Kidney (tissue), 14 donors: ENCODE measurements around the gene CEP95. TPM values are rescaled to one million over a fixed set of nuclear protein-coding genes. Genes with fewer than 3 reads are reported as not detected.

Experiments used
- DNase-seq, 5 donors: peaks; one replicate each; pipeline ENCODE4 v3.0.0-alpha.2; 2013 to 2020
- FAIRE-seq: peaks from 2 replicates; lab custom pipeline; 2012; peaks lifted over from hg19 to GRCh38; lab: Jason Lieb, UNC
- H3K27ac ChIP-seq, 2 donors: one replicate each; pipeline ENCODE4 v1.7.0; 2013; ENCODE audit warnings: low read depth in 2 of 2, low read length in 2 of 2, inconsistent platforms in 1 of 2
- H3K27me3 ChIP-seq: one replicate; pipeline ENCODE4 v1.7.1; 2013; ENCODE audit warnings: low read length, inconsistent platforms; ENCODE audit not compliant: control insufficient read depth, insufficient read depth
- H3K36me3 ChIP-seq, 3 donors: one replicate each; pipeline versions ENCODE4 v1.7.0 to v1.7.1; 2013; ENCODE audit warnings: low read length in 3 of 3, control low read depth in 1 of 3, inconsistent platforms in 1 of 3; ENCODE audit not compliant: insufficient read depth in 3 of 3, control insufficient read depth in 2 of 3
- H3K4me1 ChIP-seq, 3 donors: one replicate each; pipeline versions ENCODE4 v1.7.0 to v1.7.1; 2013; ENCODE audit warnings: low read length in 3 of 3, inconsistent platforms in 1 of 3, low read depth in 1 of 3; ENCODE audit not compliant: control insufficient read depth in 2 of 3, insufficient read depth in 2 of 3
- H3K4me3 ChIP-seq, 3 donors: one replicate each; pipeline versions ENCODE4 v1.7.0 to v1.8.1; 2013; ENCODE audit warnings: low read length in 3 of 3, control low read depth in 1 of 3, inconsistent platforms in 1 of 3
- H3K9ac ChIP-seq, 3 donors: one replicate each; pipeline versions ENCODE4 v1.7.0 to v1.7.1; 2013; ENCODE audit warnings: low read length in 3 of 3, control low read depth in 1 of 3, inconsistent platforms in 1 of 3
- H3K9me3 ChIP-seq, 3 donors: one replicate each; pipeline versions ENCODE4 v1.7.0 to v1.7.1; 2013; ENCODE audit warnings: low read length in 3 of 3, control low read depth in 1 of 3, inconsistent platforms in 1 of 3; ENCODE audit not compliant: control insufficient read depth in 2 of 3, insufficient read depth in 1 of 3
- CTCF ChIP-seq: IDR thresholded peaks from 3 replicates; pipeline ENCODE4 v1.5.1; 2012; ENCODE audit warnings: mild to moderate bottlenecking, moderate library complexity, borderline replicate concordance; ENCODE audit not compliant: insufficient read depth; ENCODE audit errors: extremely low read depth
- intact Hi-C: fragments of 100-400 bp; cut with DNase I; formaldehyde crosslinking; loops from one replicate; pipeline ENCODE4 v1.11.1; 2022
- polyA plus RNA-seq: library from polyadenylated mRNA; stranded (reverse); fragments of 350-450 nt; fragmentation: Illumina TruSeq; extraction: RNeasy Lipid Tissue Mini Kit (QIAGEN cat#74804); gene quantifications from one replicate; pipeline ENCODE4 v1.2.3, GENCODE V29; 2014; ENCODE audit warnings: low read depth, low replicate concordance; ENCODE audit not compliant: insufficient read depth
- total RNA-seq: library from RNA; stranded (reverse); fragmentation: NEBNext Ultra II Directional; extraction: Animal tissue kit (Norgen Biotek cat#: 25700); gene quantifications from one replicate; pipeline ENCODE4 v1.2.1, GENCODE V29; 2021
- donor health status: control.
- donor health status: control.
- donor health status: control.
- donor health status: control.
- donor health status: control.
- donor health status: DM: yes; HTN: yes; CAD: no.
- donor health status: Normal renal cell carcinoma (clear cell type).

CEP95 gene
- total and polyA plus RNA-seq, 2 donors from 2014 or later = 25.3 to 49.3 TPM

- no peak for DNase-seq
- Histone ChIP-seq H3K9me3 (no peaks in the 10 kb centered on the region), H3K27ac (no peak overlapping the region), H3K36me3 (peaks cover 5 to 28% (median 7%) of the 10 kb centered on the region in 3 donors), H3K9ac (no peak overlapping the region), H3K27me3 (no peaks in the 10 kb centered on the region), H3K4me3 (no peak overlapping the region), H3K4me1 (no peaks in the 10 kb centered on the region)
- FAIRE-seq = no peak
- TF ChIP-seq CTCF = no peak
- intact Hi-C loops = no loop called here
Observed at GRCh38 chr17:64551461-64551860, 44.7 kb downstream of the CEP95 start.

- intact Hi-C loops = no loop called here
- no peak for FAIRE-seq
- Histone ChIP-seq H3K27ac (no peak overlapping the region), H3K27me3 (no peaks in the 10 kb centered on the region), H3K36me3 (peaks cover 0 to 27% (median 5%) of the 10 kb centered on the region in 3 donors), H3K9me3 (no peaks in the 10 kb centered on the region), H3K9ac (no peak overlapping the region), H3K4me1 (no peaks in the 10 kb centered on the region), H3K4me3 (no peak overlapping the region)
- no peak for DNase-seq
- TF ChIP-seq CTCF = no peak
Observed at GRCh38 chr17:64554028-64554637, 47.4 kb downstream of the CEP95 start.

GRCh38 chr17:64555281-64555680, 48.5 kb downstream of the CEP95 start:
- no peak for FAIRE-seq
- TF ChIP-seq CTCF = no peak
- H3K9ac ChIP-seq = no peak overlapping the region
- intact Hi-C loops = no loop called here
- no peaks in the 10 kb centered on the region for H3K27me3 ChIP-seq
- no peak overlapping the region for H3K27ac ChIP-seq
- H3K4me1 ChIP-seq = no peaks in the 10 kb centered on the region
- H3K9me3 ChIP-seq = no peaks in the 10 kb centered on the region
- DNase-seq = no peak
- no peak overlapping the region for H3K4me3 ChIP-seq
- H3K36me3 ChIP-seq = peaks cover 0 to 26% (median 5%) of the 10 kb centered on the region in 3 donors
